ENCODE data around the gene SRPX2. TPM values are rescaled to one million over a fixed set of nuclear protein-coding genes. Genes with fewer than 3 reads are reported as not detected.

The SRPX2 gene
- total RNA-seq, 4 donors from 2014 or later: 29.8 to 57.3 (median 39.6) TPM

DNA sequence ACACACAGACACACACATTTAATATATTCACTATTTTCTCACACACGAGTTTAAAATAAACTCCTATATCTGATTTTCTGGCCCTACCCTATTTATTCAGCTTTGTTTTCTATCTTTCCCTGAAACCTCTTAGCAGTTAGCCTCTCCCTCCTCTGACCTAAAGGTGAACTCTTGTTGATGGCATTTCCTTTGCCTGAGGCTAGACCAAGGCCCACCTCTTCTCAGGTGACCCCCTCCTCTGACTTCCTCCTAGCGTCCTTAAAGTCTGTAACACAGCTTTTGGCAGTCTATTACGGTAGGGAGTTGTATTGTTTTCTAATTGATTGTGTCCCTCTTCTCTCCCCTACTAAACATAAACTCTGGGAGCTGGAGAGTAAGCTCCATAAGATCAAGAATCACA is 1.7 kb upstream of the SRPX2 start:
- TF ChIP-seq, protein P1, sequence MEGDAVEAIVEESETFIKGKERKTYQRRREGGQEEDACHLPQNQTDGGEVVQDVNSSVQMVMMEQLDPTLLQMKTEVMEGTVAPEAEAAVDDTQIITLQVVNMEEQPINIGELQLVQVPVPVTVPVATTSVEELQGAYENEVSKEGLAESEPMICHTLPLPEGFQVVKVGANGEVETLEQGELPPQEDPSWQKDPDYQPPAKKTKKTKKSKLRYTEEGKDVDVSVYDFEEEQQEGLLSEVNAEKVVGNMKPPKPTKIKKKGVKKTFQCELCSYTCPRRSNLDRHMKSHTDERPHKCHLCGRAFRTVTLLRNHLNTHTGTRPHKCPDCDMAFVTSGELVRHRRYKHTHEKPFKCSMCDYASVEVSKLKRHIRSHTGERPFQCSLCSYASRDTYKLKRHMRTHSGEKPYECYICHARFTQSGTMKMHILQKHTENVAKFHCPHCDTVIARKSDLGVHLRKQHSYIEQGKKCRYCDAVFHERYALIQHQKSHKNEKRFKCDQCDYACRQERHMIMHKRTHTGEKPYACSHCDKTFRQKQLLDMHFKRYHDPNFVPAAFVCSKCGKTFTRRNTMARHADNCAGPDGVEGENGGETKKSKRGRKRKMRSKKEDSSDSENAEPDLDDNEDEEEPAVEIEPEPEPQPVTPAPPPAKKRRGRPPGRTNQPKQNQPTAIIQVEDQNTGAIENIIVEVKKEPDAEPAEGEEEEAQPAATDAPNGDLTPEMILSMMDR (IDR thresholded peaks at IDR 0.05): no peak
- no peak for TF ChIP-seq POLR2A (IDR thresholded peaks at IDR 0.05; ENCODE audit: low read depth)
- H3K9me3 ChIP-seq: no peaks in the 10 kb centered on the region
- peaks cover 0 to 13% (median 7%) of the 10 kb centered on the region in 4 donors for H3K4me1 ChIP-seq
- H3K27ac ChIP-seq (replicated peaks in 1 of 4): no peak overlapping the region
- no peaks in the 10 kb centered on the region for H3K36me3 ChIP-seq
- no peaks in the 10 kb centered on the region for H3K27me3 ChIP-seq
- intact Hi-C loops (cut with DNase I): no loop called here
- WGBS: 60% methylated on average over 3 of the region's 3 CpGs
- no peak overlapping the region for H3K4me3 ChIP-seq
- no peak for DNase-seq (ENCODE audit: extremely low spot score)

DNA sequence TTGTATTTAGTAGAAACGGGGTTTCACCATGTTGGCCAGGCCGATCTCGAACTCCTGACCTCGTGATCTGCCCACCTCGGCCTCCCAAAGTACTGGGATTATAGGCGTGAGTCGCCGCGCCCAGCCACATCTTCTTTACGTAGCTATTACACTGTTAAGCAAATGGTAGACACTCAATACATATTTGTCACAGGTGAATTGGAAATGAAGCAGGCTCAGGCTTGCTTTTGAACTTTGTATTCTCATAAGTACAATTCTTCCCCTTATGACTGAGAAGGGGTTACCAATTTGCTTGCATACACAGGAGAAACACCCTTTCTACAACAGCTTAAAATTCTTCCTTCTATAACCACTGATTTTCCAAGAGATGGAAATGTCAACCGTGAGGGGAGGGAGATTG is 787 bp upstream of the SRPX2 start:
- Histone ChIP-seq H3K27ac (replicated peaks in 1 of 4) (peak overlapping the region in 3 of 4 donors; percentile 50 to 61 (median 57)), H3K9me3 (no peaks in the 10 kb centered on the region), H3K4me1 (peaks cover 0 to 20% (median 7%) of the 10 kb centered on the region in 4 donors), H3K4me3 (no peak overlapping the region), H3K27me3 (no peaks in the 10 kb centered on the region), H3K36me3 (no peaks in the 10 kb centered on the region)
- 76% methylated on average over 11 of the region's 11 CpGs for WGBS
- TF ChIP-seq, protein P1 (IDR thresholded peaks at IDR 0.05): no peak
- TF ChIP-seq EP300 (IDR thresholded peaks at IDR 0.05): no peak
- TF ChIP-seq POLR2A (IDR thresholded peaks at IDR 0.05; ENCODE audit: low read depth): no peak
- TF ChIP-seq POLR2AphosphoS5 (IDR thresholded peaks at IDR 0.05): no peak
- intact Hi-C loops (cut with DNase I): no loop called here
- no peak for DNase-seq (ENCODE audit: extremely low spot score)

DNA sequence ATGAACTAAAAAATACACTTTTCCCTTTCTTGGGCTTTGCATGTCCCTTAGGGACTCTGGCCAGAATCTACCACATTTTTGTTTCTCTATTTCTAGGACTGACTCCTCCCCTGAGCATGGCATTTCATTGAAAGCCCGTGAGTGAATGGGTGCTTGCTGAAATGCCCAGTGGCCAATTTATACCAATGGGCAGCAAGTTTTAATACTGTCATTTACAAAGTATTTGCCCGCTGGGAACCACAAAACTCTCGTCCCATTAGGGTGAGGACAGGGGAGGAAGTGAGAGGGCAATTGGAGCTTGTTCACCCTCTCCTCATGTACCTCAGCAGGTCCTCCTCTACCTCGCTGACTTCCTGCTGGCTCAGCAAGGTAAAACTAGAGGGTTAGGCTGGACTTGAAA is 1.1 kb downstream of the SRPX2 start:
- H3K27ac ChIP-seq (replicated peaks in 1 of 4): peak overlapping the region; percentile 61 to 77 (median 68)
- no peaks in the 10 kb centered on the region for H3K27me3 ChIP-seq
- intact Hi-C loops (cut with DNase I): no loop called here
- no peak for DNase-seq (ENCODE audit: extremely low spot score)
- H3K9me3 ChIP-seq: no peaks in the 10 kb centered on the region
- H3K36me3 ChIP-seq: no peaks in the 10 kb centered on the region
- H3K4me3 ChIP-seq: peak overlapping the region; percentile 34 to 52 (median 39)
- H3K4me1 ChIP-seq: peaks cover 0 to 23% (median 7%) of the 10 kb centered on the region in 4 donors
- WGBS: 66% methylated on average over 4 of the region's 4 CpGs
- TF ChIP-seq POLR2A (IDR thresholded peaks at IDR 0.05; ENCODE audit: low read depth) (no peak), POLR2AphosphoS5 (IDR thresholded peaks at IDR 0.05) (no peak), EP300 (IDR thresholded peaks at IDR 0.05) (no peak)
- TF ChIP-seq, protein P1 (IDR thresholded peaks at IDR 0.05): no peak

DNA sequence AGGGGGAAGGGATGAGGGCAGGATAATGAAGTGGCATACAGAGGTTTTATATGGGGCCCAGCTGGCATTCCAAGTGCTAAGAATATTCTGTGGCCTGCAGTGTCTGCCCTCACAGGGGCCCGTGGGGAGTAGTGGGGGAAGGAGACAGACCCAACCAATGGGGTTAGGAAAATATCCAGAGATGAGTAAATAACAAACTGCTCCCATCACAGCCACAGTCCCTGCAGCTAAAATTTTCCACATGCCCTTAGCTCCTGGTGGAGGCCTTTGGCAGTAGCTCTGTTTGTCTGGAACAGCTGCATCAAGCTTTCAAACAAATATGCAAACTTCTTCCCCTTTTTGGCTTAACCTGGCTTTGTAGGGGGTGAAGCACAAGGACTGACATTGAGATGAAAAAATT is 3.1 kb downstream of the SRPX2 start:
- 14% methylated on average over 1 of the region's 1 CpG for WGBS
- H3K4me3 ChIP-seq: peak overlapping the region in 1 of 4 donors; percentile 12

DNA sequence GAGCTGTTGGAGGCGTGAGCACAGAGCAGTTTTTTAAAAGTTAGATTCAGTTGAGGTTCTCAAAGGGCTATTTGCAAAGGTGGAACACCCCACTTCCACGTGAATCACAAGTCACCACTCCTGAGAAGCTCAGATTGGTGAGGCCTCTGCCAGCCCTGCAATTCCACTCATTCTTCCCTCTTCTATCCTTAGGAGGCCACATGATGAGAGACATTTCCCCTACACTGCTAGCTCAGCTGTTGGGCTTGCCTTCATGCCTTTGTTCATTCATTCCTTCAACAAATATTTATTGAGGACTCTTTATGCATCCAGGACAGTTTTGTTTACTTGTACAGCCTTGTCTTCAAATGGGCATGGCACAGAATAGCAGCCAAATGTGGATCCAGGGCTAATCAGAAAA is 3.7 kb downstream of the SRPX2 start:
- no peak for TF ChIP-seq EP300 (IDR thresholded peaks at IDR 0.05)
- TF ChIP-seq POLR2A (IDR thresholded peaks at IDR 0.05; ENCODE audit: low read depth): no peak
- TF ChIP-seq, protein P1 (IDR thresholded peaks at IDR 0.05): no peak
- TF ChIP-seq POLR2AphosphoS5 (IDR thresholded peaks at IDR 0.05): no peak
- intact Hi-C loops (cut with DNase I): no loop called here
- 48% methylated on average over 2 of the region's 2 CpGs for WGBS

More for the DNA sequence above, 3.1 kb downstream of the SRPX2 start:
- DNase-seq (ENCODE audit: extremely low spot score): no peak
- Histone ChIP-seq H3K36me3 (no peaks in the 10 kb centered on the region), H3K4me1 (peaks cover 0 to 33% (median 13%) of the 10 kb centered on the region in 4 donors), H3K27ac (replicated peaks in 1 of 4) (peak overlapping the region; percentile 35 to 77 (median 68)), H3K27me3 (no peaks in the 10 kb centered on the region), H3K9me3 (no peaks in the 10 kb centered on the region)
- intact Hi-C loops (cut with DNase I): no loop called here
- no peak for TF ChIP-seq EP300 (IDR thresholded peaks at IDR 0.05)
- TF ChIP-seq POLR2AphosphoS5 (IDR thresholded peaks at IDR 0.05): peak; percentile 5 to 6

More for the DNA sequence above, 3.7 kb downstream of the SRPX2 start:
- Histone ChIP-seq H3K4me1 (peaks cover 0 to 33% (median 13%) of the 10 kb centered on the region in 4 donors), H3K4me3 (no peak overlapping the region), H3K36me3 (no peaks in the 10 kb centered on the region), H3K27me3 (no peaks in the 10 kb centered on the region), H3K27ac (replicated peaks in 1 of 4) (peak overlapping the region; percentile 62 to 77 (median 72)), H3K9me3 (no peaks in the 10 kb centered on the region)
- DNase-seq (ENCODE audit: extremely low spot score): no peak
